ENCODE measurements around the gene HLA-F.

HLA-F gene

GRCh38 chr6:29723262-29723665, at the start of gene HLA-F:
HLA-F (plus strand) TSS chr6:29723434; CDS start chr6:29723464, 30 bp downstream.
- DNase-seq = peak in 1 of 2 donors; percentile 78

GRCh38 chr6:29674008-29674407, 49.2 kb upstream of the HLA-F start:
- no peak for DNase-seq

DNA sequence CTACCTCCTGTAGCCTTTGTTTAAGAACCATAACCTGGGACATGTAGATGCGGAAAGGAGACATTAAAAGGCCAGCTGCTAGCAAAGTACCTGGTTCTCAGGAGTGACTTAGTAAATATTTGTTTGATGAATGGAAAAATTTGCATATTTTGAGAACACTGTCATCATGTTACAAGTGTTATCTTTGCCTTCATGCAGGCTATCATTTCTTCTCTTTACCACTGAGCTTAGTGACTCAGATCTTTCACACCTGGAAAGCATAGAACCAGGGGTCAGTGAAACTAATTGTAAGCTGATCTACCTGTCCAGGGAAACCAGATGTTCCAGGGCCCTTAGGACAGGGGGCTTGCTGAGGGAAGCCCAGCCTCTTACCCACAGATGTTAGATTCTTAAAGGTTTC, 47.7 kb upstream of the HLA-F start:
- DNase-seq = no peak

DNA sequence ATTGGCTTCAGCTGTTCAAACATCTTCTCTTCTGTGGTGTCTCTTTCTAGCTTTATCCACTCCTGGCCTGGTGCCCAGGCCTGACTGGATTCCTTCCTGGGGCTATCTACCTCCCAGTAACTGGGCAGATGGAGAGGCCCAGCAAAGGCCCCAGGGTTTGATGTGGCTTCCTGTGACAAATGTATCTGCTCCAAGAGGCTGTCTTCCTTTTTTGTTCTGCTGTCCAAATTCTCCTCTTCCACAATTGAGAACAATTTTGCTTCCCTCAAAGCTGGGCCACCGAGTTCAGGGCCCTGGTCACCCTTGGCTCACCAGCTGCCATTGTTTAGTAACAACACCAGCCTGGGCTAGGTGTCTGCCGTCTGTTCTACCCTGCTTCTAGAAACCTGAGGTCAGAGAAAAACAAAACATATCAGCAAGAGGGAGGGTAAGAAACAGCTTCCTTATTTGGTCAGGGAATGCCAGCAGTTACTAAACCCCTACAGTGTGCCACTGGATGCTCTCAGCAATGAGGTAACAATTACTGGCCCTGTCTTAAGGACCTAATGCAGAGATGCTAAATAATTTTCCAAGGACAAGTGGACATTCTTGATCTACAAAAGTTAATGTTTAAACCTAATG, 46.1 kb upstream of the HLA-F start:
- no peak for DNase-seq

DNA sequence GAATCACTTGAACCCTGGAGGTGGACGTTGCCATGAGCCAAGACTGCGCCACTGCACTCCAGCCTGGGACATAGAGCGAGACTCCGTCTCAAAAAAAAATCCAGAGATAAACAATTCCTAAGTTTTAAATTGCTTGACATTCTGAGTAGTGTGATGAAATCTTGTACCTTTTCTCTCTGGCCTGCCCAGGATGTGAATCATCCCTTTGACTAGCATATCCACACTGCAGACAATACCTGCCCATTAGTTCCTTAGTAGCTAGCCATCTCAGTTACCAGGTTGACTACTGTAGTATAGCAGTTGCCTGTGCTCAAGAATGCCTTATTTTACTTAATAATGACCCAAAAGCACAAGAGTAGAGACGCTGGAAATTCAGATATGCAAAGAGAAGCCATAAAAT, 45.1 kb upstream of the HLA-F start:
- DNase-seq = no peak

DNA sequence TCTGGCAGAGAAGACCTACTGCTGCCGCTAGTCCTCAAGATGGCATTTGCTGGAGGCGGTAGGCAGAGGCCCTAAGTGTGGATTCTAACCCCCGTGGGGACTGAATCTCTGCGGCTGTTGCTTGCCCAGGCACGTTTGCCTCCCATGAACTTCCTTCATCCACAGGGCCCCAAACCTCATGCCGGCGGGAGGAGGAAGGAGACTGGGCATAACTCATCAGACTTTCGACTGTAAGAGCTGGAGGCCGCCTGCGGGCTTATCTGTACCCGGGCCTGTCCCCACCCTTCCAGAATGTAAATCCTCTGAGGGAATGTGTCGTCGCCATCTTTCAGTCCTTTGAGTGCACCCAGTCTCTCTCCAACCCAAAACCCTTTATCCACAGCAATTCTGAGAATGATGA, 43.3 kb upstream of the HLA-F start:
- DNase-seq = no peak

DNA sequence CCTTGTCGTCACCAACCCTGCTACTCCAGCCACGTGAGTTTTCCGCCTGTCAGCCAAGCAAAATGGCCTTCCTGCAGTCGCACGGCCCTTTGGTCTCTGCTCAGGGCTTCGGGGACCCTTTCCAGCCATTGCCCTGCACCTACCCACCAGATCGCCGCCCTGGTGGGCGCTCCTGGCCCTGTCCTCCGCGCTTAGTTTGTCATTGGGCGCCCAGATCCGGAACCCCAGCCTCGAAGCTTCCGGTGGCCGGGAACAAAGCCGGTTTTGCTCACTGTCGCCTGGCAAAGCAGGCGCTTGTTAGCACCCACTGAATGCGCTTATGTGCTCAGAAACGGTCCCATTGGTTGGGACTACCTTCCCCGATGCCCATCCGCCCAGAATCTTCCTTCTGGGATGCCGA, 42.8 kb upstream of the HLA-F start:
- DNase-seq = no peak

DNA sequence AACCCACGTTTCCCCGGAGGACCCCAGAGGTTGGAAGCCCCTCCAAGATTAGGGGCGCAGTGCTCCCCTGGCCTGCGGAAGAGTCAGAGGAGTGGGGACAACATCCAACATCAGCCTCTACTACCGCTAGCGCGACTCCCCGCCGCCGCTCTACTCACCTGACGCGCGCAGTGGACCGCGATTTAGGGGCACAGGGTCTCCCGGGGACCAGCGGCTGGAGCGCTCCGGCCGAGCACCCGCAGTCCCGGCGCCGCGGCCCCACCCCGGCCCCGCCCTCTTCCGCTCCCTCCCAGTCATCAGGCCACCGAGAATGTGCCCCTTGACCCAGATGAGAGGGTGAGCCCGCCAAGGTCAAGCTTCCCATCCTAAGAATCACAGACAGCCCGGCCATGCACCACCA, 42.3 kb upstream of the HLA-F start, which contains the start of gene ZFP57:
Gene ZFP57, minus strand, starts transcription at position 249 of the 400 bp plus-strand sequence. CDS start 4,149 bp downstream, outside the sequence.
- no peak for DNase-seq

DNA sequence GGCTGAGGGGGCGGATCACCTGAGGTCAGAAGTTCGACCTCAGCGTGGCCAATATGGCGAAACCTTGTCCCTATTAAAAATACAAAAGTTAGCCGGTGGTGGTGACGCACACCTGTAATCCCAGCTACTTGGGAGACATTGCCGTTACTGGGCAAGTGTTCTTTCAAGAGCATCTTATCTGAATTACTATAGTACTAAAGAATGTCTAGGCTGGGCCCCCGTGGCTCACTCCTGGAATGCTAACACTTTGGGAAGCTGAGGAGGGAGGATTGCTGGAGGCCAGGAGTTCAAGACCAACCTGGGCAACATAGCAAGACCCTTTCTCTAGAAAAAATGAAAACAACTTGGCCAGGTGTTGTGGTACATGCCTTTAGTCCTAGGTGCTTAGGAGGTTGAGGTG, 41.4 kb upstream of the HLA-F start:
- no peak for DNase-seq

DNA sequence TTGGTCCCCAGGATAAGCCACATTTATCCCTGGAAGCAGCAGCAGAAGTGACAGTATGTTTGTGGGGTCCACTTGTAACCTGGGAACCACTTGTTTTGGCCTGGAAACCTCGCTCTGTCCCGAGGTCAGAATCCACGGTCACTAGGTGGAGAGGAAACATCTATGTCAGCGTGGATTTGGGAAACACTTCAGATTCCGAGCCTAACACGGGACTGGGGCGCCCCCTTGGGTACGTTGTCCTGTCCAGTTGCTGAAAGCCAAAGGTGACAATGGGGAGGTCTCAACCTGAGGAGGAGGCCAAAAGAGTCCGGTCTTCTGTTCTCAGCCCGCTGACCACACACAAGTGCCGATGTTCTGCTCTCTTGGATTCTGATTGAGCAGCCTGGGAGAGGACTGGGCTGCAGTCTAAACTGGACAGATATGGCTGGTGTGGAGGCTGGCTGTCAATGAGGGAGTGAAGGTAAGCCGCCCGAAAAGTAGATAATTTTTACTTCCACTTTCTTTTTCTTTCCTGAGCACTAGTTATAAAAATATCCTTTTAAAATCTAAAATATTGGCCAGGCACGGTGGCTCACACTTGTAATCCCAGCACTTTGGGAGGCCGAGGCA, 37.4 kb upstream of the HLA-F start:
- DNase-seq = no peak

DNA sequence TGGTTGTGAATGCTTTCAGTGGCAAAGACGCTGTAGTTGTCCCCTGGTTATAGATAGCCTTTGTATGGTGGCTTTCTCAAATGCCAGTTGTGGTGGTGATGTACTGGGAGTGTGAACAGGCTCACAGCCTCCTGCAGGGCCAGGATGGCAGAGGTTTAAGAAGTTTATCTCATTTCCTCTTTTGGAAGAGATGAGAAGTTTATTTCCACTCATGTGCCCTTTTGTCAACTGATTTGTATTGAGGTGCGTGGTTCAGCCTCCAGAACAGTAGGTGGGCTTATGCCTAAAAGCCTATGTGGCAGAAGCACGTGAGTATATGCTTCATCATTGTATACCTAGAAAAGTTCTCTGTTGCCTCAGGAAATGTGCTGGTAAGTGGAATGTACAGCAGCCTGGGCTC, 28.6 kb upstream of the HLA-F start:
- no peak for DNase-seq

DNA sequence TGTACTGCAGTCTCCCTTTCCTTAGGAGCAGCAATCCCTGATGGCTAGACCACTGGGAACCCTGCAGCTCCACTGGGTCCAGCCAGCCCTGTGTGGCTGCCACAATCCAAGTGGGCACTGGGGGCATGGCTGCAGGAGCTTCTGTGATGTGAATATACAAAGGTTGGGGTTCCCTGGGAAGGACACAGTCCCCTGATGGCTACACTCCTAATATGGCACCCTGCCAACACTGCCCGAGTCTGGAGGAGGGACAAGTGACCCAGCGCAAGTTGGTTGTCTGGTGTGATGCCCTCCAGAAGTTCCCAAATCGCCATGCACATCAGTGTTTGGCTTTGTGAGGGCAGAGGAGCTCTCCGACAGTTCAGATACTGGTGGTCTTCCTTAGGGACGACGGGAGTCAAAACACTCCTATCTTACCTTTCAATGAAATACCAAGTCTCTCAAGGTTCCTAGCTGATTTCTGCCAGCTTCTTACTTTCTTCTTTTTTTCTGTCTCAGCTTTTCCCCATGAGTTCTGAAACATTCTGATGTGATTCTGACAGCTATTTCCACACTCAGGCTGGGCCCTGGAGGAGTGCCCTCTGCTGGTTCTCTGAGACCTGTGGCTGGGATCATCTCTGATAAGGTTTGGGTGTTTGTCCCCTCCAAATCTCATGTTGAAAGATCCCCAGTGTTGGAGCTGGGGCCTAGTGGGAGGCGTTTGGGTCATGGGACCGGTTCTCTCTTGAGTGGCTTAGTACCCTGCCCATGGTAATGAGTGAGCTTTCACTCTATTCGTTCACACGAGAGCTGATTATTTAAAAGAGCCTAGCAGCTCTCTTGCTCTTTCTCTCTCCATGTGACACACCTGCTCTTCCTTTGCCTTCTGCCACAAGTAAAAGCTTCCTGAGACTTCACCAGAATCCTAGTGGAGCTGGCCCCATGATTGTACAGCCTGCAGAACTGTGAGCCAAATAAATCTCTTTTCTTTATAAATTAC, 26.8 kb upstream of the HLA-F start:
- DNase-seq = peak in 1 of 2 donors; percentile 15

DNA sequence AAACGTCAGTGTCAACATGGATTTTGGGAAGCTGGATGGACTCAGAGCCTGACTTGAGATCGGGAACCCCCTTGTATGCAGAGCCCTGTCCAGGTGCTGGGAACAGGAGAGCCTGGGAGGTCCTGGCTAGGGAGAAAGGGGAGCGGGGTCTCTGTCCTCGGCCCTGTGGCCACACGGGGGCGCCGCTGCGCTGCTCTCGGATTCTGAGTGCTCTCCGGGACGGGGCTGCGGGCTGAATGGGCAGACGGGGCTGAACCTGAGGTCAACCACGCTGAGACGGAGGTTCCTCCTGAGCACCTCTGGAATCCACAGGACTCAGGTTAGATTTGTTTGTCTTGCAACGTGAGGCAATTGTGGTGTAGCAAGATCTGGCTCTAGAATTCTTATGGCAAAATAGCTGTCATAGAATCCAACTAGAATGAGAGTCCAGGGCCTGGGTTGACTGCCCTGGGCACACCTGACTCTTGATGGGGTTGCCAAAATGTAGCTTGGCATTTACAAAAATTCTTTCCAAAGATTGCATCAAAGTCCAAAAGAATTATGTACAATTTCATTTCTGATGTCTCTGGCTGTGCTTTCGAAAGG, 20.6 kb upstream of the HLA-F start:
- DNase-seq = peak; percentile 87 to 89

GRCh38 chr6:29705389-29706231, 17.6 kb upstream of the HLA-F start:
- no peak for DNase-seq

GRCh38 chr6:29708432-29709179, 14.6 kb upstream of the HLA-F start:
- peak in 1 of 2 donors; percentile 41 for DNase-seq

DNA sequence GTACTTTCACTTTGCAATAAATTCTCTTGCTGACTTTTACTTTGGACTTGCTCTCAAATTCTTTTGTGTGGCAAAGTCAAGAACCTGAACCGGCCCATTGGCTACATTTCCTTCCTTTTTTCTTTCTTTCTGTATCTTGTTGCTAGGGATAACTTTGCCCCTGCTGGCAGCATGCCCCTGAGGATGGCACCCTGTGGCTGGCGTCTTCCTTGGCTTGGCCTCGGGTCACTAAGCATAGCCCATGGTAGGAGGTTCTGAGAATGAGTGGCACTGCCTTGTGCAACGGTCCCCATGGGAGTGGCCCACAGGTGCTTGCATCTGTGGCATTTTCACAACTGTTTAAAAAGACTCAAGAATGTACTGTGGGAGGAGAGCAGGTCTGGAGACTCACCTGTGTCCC, 14.0 kb upstream of the HLA-F start:
- DNase-seq = no peak

- DNase-seq = no peak
Measured at GRCh38 chr6:29710281-29710941, 12.8 kb upstream of the HLA-F start.

GRCh38 chr6:29720863-29721262, 2.4 kb upstream of the HLA-F start:
- peak in 1 of 2 donors; percentile 18 for DNase-seq

DNA sequence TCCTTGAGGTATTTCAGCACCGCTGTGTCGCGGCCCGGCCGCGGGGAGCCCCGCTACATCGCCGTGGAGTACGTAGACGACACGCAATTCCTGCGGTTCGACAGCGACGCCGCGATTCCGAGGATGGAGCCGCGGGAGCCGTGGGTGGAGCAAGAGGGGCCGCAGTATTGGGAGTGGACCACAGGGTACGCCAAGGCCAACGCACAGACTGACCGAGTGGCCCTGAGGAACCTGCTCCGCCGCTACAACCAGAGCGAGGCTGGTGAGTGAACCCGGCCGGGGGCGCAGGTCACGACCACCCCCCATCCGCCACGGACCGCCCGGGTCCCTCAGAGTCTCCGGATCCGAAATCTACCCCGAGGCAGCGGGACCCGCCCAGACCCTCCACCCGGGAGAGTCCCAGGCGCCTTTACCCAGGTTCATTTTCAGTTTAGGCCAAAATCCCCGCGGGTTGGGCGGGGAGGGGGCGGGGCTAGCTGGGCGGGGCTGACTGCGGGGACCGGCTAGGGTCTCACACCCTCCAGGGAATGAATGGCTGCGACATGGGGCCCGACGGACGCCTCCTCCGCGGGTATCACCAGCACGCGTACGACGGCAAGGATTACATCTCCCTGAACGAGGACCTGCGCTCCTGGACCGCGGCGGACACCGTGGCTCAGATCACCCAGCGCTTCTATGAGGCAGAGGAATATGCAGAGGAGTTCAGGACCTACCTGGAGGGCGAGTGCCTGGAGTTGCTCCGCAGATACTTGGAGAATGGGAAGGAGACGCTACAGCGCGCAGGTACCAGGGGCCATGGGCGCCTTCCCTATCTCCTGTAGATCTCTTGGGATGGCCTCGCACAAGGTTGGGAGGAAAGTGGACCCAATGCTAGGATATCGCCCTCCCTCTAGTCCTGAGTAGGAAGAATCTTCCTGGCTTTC, 693 bp downstream of the HLA-F start:
- peak; percentile 82 to 83 for DNase-seq

Measured in stimulated activated CD4-positive, alpha-beta T cell treated with anti-CD3 and anti-CD28 coated beads, Interleukin-2, amount 100 ng/mL, for 24 hours (primary cell).